Measurements from ENCODE around the gene WDR62.

The WDR62 gene

GRCh38 chr19:36054733-36055686 is at the start of gene WDR62:
WDR62 (plus strand) TSS chr19:36054897; CDS start chr19:36054972, 75 bp downstream.
- DNase-seq: peak; percentile 76 to 94

- DNase-seq: no peak
These were observed 47.7 kb upstream of the WDR62 start for GRCh38 chr19:36006955-36007354.

- no peak for DNase-seq
These were observed 46.2 kb upstream of the WDR62 start, which contains the start of gene SYNE4 for GRCh38 chr19:36008336-36008978. SYNE4 (minus strand) TSS chr19:36008813; CDS start chr19:36008681, 132 bp downstream.

GRCh38 chr19:36009220-36009619 is 45.5 kb upstream of the WDR62 start:
- DNase-seq: peak in 1 of 2 experiments; percentile 12

GRCh38 chr19:36009633-36010379 is 44.9 kb upstream of the WDR62 start:
- no peak for DNase-seq

GRCh38 chr19:36010402-36010801 is 44.3 kb upstream of the WDR62 start:
- no peak for DNase-seq

- DNase-seq: no peak
These were observed 41.3 kb upstream of the WDR62 start for GRCh38 chr19:36013280-36014011.

GRCh38 chr19:36014012-36014924 is 40.4 kb upstream of the WDR62 start, which contains the start of gene ALKBH6:
ALKBH6 (minus strand) TSS chr19:36014213; CDS start chr19:36013397, 816 bp downstream.
- DNase-seq: peak; percentile 93 to 97

GRCh38 chr19:36019061-36019670 is 35.5 kb upstream of the WDR62 start:
- no peak for DNase-seq

- DNase-seq: no peak
These were observed 31.3 kb upstream of the WDR62 start for GRCh38 chr19:36023432-36023831.

- DNase-seq: no peak
These were observed 29.2 kb upstream of the WDR62 start for GRCh38 chr19:36025541-36025940.

GRCh38 chr19:36026091-36026876 is 28.4 kb upstream of the WDR62 start:
- no peak for DNase-seq

- no peak for DNase-seq
These were observed 27.0 kb upstream of the WDR62 start for GRCh38 chr19:36027696-36028095.

GRCh38 chr19:36028313-36029041 is 26.2 kb upstream of the WDR62 start:
- DNase-seq: no peak

GRCh38 chr19:36030264-36031148 is 24.2 kb upstream of the WDR62 start:
- no peak for DNase-seq

- DNase-seq: no peak
These were observed 23.4 kb upstream of the WDR62 start for GRCh38 chr19:36031308-36031707.

- DNase-seq: no peak
These were observed 22.2 kb upstream of the WDR62 start, which contains the start of gene CLIP3 for GRCh38 chr19:36032251-36033104. CLIP3 (minus strand) TSS chr19:36032873; CDS start chr19:36032357, 516 bp downstream.

All from SW 1271 (cell line).